ENCODE results near the gene OPRM1. TPM values are rescaled to one million over a fixed set of nuclear protein-coding genes. Genes with fewer than 3 reads are reported as not detected.

Gene OPRM1
- total and polyA plus RNA-seq, 2 of the 8 experiments (the other 6 are each of a cell fraction or from before 2014, with no cell fraction given) = not detected

- no peak for TF ChIP-seq HDAC6 (IDR thresholded peaks at IDR 0.05; ENCODE audit: low read depth, low read length)
- TF ChIP-seq SAP30 (IDR thresholded peaks at IDR 0.05; ENCODE audit: insufficient read depth, insufficient replicate concordance, low read length) = no peak
These were observed 54.4 kb downstream of the OPRM1 start (continued) for GRCh38 chr6:154093231-154094044.

Measured in H1 (cell line).